ENCODE results near the gene UHMK1.
A peak's percentile ranks its signal among the peaks of the same experiment; 100 is the strongest.

Gene UHMK1

GRCh38 chr1:162530307-162530987 lies 32.8 kb downstream of the UHMK1 start:
- DNase-seq (ENCODE audit: low read depth in 2 of 3, low spot score in 2 of 3) = no peak

- DNase-seq (ENCODE audit: low read depth in 2 of 3, low spot score in 2 of 3) = no peak
Measured at GRCh38 chr1:162530988-162531319, 33.3 kb downstream of the UHMK1 start.

- DNase-seq (ENCODE audit: low read depth in 2 of 3, low spot score in 2 of 3) = no peak
Measured at GRCh38 chr1:162535501-162535900, 37.9 kb downstream of the UHMK1 start.

GRCh38 chr1:162536511-162536910 lies 38.9 kb downstream of the UHMK1 start:
- no peak for DNase-seq (ENCODE audit: low read depth in 2 of 3, low spot score in 2 of 3)

- no peak for DNase-seq (ENCODE audit: low read depth in 2 of 3, low spot score in 2 of 3)
Measured at GRCh38 chr1:162537216-162537615, 39.6 kb downstream of the UHMK1 start.

GRCh38 chr1:162538815-162539431 lies 41.3 kb downstream of the UHMK1 start:
- no peak for DNase-seq (ENCODE audit: low read depth in 2 of 3, low spot score in 2 of 3)

- DNase-seq (ENCODE audit: low read depth in 2 of 3, low spot score in 2 of 3) = no peak
Measured at GRCh38 chr1:162541619-162542141, 44.1 kb downstream of the UHMK1 start.

- DNase-seq (ENCODE audit: low read depth in 2 of 3, low spot score in 2 of 3) = no peak
Measured at GRCh38 chr1:162543228-162543627, 45.6 kb downstream of the UHMK1 start.

GRCh38 chr1:162548170-162548569 lies 50.6 kb downstream of the UHMK1 start:
- no peak for DNase-seq (ENCODE audit: low read depth in 2 of 3, low spot score in 2 of 3)

- DNase-seq (ENCODE audit: low read depth in 2 of 3, low spot score in 2 of 3) = no peak
Measured at GRCh38 chr1:162549001-162549400, 51.4 kb downstream of the UHMK1 start.

GRCh38 chr1:162550925-162551324 lies 53.3 kb downstream of the UHMK1 start:
- DNase-seq (ENCODE audit: low read depth in 2 of 3, low spot score in 2 of 3) = no peak

- no peak for DNase-seq (ENCODE audit: low read depth in 2 of 3, low spot score in 2 of 3)
Measured at GRCh38 chr1:162551969-162552683, 54.5 kb downstream of the UHMK1 start.

GRCh38 chr1:162552684-162553252 lies 55.1 kb downstream of the UHMK1 start:
- no peak for DNase-seq (ENCODE audit: low read depth in 2 of 3, low spot score in 2 of 3)

- no peak for DNase-seq (ENCODE audit: low read depth in 2 of 3, low spot score in 2 of 3)
Measured at GRCh38 chr1:162554258-162554657, 56.6 kb downstream of the UHMK1 start.

- no peak for DNase-seq (ENCODE audit: low read depth in 2 of 3, low spot score in 2 of 3)
Measured at GRCh38 chr1:162557536-162557935, 59.9 kb downstream of the UHMK1 start.

GRCh38 chr1:162560303-162561036 lies 62.9 kb downstream of the UHMK1 start:
- DNase-seq (ENCODE audit: low read depth in 2 of 3, low spot score in 2 of 3) = no peak

GRCh38 chr1:162561037-162561615 lies 63.5 kb downstream of the UHMK1 start:
- DNase-seq (ENCODE audit: low read depth in 2 of 3, low spot score in 2 of 3) = peak; percentile 91 to 93 (median 91)

- DNase-seq (ENCODE audit: low read depth in 2 of 3, low spot score in 2 of 3) = peak in 1 of 3 experiments; percentile 4
Measured at GRCh38 chr1:162561616-162562469, 64.2 kb downstream of the UHMK1 start, which contains the start of gene UAP1. Gene UAP1, plus strand, starts transcription at chr1:162561722. Its CDS starts 4,347 bp downstream, at chr1:162566069.

GRCh38 chr1:162562470-162562828 lies 64.8 kb downstream of the UHMK1 start:
- DNase-seq (ENCODE audit: low read depth in 2 of 3, low spot score in 2 of 3) = no peak

GRCh38 chr1:162564762-162565218 lies 67.2 kb downstream of the UHMK1 start:
- no peak for DNase-seq (ENCODE audit: low read depth in 2 of 3, low spot score in 2 of 3)
